GM18868 (cell line): ENCODE measurements around the gene NADK.
"Not testable (repeated sequence)": the region's sequence is repeated elsewhere in the genome, so short reads cannot be mapped to it uniquely, and the experiment has no call there.

Source experiments
- ATAC-seq: cut with Tn5 transposase; IDR thresholded peaks from one replicate; pipeline ENCODE4 v1.9.1; 2021; ENCODE audit warnings: mild to moderate bottlenecking, moderate library complexity; ENCODE audit not compliant: unreplicated experiment

The NADK gene

DNA sequence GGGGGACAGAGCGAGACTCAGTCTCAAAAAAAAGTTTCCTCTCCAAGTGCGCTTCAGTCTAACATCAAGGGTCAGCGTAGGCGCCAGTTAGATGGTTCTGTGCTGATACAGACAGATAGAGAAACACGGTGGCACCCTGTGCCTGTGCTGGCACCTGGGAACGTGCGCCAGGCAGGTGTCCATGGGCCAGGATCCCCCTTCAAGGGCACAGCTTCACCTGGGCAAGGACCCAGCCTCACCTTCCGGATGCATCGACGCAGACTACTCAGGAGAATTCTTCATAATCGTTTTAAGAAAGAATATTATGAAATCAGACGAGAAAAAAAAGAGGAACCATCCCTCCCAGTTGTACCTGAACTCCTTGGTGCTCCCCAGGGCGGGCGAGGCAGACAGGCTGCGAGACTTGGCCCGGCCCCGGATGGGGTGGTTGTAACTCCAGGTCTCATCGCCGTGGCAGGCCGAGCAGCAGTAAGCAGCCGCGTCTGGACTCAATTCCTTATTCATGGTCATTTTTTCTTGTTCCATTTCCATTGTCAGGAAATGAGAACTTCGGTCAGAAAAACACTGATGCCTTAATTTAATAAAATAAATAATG is 13.3 kb downstream of the NADK start:
- no peak for ATAC-seq

DNA sequence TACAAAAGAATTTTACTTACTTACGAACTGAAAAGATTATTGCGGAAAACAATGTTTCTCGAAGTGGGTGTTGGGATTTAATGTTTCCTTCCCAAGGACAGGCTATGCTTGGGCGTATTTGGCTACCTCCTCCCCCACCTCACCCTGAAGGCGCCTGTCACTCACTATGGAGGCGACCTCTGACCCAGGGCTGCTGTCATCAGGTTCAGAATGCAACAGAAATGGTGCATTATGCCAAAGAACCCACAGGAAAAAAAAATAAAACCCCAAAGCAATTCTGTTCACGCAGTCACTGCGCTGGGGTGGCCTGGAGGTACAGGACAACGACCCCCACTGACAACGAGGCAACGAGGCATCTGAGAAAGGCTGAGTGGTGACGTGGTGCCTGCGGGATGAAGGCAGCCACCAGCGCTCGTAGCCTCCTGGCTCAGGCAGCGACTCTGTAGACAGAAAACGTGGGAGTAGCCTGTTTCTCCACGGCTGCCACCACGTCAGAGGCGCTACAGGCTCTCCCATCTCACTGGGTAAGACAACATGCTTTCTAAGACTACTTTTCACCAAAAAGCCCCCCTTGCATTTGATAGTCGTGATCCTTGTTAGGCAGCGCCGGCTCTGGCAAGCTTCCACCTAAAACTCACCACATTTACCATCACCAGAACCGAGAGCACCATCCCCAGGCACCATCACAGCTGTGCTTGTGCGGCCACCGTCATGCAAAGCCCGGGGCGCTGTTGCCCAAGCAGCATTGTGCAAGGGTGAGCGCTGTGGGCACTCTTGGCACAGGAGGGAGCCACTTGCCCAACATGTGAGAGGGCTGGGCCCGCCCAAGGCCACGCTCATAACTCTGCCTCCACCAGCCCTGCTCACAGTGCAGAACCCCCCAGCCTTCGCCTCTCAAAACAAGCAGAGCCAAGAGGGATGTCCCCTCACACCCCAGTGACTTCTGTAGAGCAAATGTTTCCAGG is 14.3 kb downstream of the NADK start:
- ATAC-seq, result no peak

DNA sequence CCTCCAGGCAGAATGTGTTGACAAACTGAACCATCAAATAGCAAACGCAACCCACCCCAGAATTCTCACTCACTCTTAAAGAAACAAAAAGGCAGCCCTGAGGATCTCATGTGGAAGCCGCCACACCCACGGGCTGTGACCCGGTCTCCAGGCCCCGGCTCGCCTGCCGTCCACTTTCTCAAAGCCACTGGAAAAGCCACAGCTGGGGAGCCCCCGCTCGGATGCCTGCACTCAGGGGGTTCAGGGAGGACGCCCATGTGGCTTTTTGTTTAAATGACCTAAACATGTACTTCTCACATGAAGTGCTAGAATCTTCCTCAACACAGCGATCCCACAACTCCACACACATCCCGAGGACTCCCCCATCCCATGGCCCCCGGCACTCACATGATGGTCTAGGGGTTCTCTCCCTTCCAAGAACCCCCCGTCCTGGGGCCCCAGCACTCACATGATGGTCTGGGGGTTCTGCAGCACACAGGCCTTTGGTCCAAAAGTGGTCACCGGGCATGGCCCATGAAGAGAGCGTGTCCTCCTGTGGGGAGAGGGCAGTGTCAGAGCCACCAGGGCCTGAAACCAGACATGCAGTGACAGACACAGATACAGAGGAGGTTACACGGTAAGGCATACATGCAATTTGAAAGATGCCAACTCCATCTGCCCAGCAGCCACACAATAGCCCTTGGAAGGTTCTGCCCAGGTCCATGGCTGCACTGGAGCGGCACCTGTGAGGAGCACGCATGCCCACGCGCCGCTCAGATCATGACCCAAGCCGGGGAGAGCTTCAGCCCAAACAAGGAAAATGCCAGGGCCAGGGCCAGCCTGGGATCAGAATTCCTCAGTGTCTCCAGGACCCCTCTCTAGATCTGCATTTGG is 16.5 kb downstream of the NADK start:
- no peak for ATAC-seq

DNA sequence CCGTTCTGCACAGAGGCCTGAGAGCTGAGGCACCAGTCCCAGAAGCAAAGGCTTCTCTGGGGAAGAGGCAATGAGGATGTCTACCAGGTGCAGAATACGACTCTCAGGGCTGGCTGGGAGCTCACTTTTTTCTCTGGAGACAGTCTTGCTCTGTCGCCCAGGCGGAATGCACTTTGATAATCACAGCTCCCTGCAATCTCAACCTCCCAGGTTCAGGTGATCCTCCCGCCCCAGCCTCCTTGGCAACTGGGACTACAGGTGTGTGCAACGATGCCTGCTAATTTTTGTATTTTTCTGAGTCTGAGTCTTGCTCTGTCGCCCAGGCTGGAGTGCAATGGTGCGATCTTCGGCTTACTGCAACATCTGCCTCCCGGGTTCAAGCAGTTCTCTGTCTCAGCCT is 17.6 kb downstream of the NADK start:
- no peak for ATAC-seq

DNA sequence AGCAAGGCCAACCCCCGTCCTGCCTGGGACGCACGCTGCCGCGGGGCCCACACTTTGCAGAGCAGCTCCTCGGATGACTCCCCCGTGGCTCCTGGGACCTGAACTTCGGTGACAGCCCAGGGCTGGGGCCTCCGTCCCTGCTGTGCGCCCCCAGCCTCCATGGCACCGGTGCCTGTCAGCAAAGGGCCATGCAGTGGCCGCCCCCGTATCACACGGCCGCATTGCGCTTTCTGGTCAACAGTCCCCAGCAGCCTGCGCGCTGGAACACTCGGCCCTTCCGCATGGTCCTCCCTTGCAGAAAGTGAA is 18.0 kb downstream of the NADK start:
- no peak for ATAC-seq

DNA sequence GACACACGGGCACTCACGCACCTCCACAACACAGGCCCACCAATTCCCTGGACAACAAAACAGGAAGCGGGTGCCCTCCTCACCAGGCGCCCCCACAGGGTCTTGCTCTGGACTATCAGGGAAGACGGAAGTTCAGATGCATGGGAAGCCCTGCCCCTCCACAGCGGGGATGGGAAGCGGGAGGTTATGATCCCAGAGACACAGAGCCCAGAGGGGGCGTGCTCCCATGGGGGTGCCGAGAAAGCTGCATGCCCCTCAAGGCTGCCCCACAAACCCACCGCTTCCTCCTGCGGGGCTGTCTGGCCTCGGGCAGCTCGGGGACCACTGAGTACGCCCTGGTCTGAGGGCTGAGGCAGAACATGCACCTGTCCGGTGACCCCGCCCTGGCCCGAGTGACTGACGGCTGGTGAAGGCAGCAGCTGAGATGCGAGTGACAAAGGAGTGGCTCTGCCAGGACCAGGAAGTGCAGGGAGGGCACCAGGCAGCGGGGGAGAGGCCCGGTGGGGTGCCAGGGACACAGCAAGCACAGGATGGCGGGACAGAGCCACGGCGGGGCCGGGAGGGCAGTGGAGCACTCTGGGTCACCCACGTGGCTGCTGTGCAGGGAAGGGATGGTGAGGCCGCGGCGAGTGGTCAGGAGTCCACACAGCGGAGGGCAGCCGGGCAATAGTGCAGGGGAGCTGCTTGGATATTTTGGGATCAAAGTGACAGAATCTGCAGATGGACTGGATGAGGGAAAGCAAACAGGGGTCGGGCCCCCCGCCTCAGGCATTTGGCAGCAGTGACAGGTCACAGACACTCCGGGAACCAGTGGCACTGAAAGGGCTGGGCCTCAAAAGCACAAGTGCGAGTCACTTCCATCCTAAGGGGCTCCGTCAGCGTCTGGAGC is 18.6 kb downstream of the NADK start:
- no peak for ATAC-seq

DNA sequence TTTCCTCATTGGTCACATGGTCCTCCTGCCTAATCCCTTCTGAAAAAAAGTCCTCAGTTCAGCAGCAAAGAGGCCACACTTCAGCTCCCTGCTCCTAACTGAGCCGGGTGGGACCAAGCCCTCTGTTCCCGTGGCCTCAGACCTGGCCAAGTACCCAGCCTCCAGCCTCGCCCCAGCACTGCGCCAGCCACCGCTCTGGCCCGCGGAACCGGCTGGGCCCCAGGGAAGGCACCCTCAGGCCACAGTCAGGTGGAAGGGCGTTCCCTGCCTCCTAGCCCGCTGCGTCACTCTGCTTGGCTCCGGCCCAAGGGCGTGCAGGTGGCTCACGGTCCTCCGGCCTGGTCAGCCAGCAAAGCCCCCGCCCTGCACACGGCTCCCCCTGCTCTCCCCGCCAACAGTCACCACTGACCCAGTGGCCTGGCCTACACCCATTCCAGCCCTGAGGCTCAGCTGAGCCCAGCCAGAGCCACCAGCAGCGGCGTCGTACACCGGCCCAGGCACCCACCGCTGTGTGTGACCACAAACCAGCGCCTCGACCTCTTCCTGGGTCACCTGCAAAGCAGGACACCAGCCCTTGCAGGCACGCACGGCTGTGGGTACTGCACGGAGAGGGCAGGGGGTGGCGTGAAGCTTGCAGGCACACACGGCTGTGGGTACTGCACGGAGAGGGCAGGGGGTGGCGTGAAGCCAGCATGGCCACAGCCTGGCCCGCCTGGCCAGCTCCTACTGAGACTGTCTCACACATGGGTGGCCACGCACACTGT is 19.4 kb downstream of the NADK start:
- no peak for ATAC-seq

DNA sequence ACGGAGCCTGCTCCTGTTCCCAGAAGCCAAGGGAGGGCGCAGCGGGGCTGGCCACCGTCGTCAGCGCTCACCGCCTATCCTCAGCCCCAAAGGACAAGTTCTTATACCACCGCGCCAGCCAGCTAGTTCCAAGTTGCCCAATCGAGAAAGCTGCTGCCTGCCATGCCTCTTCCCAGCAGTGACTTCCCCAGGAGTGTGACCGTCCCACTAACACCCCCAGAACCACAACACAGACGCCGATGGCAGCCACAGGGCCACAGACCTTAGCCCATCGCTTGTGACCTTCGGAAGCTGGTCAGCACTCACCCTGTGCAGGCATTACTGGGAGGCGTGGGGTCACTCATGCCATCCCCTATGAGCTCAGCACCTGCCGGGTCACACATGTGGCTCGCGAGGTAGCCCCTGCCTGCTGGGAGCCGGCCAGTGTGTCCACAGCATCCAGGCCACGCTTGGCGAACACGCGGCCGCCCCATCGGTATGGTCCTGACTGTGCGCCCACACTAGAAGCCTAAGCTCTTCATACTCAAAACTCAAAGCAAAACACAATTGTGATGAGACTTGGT is 20.1 kb downstream of the NADK start:
- ATAC-seq, result no peak

DNA sequence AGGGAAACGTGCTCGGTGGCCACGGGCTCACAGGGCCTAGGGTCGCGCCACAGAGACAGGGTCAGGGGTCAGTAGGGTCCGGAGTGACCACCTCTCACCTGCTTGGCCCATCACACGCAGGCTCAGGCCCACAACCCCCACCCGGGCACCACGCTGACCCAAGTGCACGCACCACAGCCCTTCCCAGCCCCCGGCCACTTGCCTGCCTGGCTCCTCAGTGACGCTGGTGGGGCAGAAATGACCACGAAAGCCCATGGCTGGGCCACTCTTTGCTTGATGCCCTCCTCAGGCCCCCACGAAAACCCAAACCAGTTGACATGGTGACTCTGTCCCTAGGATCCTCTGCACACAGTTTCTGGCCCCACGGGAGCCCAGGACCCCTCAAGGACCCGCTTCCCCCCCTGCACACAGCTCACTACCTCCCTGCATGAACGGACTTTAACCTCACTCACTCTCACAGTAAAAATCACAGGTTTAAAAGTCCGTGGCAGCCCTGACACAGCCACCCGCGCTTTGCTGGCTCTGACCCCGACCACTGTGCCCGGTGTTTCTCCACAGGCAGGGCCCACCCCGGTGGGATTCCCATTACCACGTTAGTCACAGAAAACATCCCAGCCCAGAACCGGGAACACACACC is 20.7 kb downstream of the NADK start:
- no peak for ATAC-seq

DNA sequence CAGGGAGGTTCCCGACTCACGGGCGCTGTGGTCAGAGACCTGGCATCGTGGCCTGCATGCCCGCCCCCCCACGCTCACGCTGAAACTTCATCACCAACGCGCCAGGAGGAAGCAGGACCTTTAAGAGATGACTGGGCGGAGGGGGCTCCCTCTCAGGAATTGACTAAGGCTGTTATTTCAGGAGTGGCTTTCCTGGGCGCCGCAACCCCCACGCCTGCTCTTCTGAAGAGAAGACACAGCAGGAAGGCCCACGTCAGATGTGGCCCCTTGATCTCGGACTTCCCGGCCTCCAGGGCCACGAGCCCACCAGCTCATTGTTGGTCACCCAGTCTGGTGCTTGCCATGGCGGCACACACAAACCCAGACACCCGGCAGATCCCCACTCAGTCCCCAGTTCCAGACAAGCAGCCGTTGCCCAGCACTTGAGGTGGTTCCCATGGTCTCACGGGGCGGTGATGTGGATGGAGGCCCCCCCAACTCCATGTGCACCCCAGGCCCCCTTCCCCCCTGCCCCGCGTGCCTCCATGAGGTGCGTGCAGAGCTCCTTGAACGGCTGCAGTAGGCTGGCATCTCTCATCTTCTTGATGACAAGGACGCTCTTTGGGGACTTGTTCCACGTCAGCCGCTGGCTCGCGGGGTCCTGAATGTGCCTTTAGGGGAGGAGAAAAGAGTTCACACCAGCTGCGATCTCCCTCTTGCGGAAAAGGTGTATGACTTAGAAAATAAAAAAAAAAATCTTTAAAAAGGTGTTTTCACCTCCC is 21.4 kb downstream of the NADK start:
- ATAC-seq, result no peak

DNA sequence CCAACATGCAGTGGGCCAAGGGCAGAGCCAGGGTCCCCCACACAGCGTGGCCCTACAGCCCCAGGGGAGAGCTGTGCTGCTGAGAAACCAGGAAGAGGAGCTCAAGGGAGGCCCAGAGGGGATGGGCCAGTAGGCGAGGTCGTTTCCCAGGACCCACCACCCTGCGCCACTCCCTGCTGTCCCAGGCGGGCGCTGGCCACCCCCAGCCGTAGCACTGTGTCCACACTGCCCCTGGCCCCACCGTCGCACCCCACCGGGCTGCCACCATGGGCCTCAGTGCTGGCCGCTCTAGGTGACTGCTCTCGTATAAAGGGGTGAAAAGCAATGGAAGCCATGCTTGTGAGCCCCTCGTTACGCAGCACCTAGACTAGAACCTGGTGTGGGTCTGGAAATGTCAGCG is 22.4 kb downstream of the NADK start:
- ATAC-seq, result no peak

DNA sequence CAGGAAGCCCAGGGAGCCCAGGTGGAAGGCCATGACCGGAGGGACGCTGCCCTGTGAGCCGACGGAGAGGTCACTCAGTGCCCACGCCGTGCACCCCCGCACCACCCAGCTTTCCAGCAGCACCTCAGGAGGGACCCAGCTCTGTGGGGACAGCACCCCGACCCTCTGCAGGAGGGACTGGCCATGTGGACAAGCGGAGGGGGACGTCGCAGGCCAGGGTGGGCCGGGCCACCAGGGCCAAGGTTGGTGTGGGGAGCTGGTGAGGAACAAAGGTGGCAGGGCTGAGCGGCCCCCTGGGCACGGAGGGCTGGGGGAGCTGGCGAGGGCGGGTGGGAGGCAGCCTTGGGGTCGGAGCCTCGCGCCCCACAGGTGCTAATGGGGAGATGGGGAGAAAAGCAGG is 22.8 kb downstream of the NADK start:
- ATAC-seq, result no peak

DNA sequence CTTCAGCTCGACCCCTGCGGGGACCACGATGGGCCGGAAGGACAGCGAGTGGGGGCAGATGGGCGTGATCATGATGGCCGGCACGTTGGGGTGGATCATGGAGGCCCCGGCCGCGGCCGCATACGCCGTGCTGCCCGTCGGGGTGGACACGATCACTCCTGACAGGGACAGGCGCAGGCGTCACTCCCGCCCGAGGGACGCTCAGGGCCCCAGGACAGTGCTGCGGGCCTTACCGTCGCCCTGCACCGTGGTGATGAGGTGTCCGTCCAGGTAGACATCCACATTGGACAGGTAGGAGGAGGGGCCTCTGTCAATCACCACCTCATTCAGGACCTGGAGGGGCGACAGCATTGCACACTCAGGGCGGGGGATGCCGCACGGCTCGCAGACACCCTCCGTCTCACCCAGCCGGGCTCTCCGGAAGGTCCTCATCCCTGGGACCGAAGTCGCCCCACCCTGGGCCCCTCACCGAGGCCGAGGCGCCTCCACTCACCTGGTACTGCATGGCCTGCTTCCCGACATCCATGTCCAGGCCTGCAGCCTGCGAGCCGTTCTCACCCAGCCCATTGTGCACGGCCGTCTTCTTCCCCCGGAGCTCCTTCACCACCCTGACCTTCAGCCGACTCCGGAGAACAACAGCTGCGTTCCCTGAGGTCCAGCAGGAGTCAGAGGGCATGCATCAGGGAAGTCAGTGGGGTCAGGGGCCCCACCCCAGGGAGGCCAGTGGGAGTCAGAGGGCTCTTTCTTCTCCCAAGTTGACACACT is 24.0 kb downstream of the NADK start:
- ATAC-seq, result no peak

DNA sequence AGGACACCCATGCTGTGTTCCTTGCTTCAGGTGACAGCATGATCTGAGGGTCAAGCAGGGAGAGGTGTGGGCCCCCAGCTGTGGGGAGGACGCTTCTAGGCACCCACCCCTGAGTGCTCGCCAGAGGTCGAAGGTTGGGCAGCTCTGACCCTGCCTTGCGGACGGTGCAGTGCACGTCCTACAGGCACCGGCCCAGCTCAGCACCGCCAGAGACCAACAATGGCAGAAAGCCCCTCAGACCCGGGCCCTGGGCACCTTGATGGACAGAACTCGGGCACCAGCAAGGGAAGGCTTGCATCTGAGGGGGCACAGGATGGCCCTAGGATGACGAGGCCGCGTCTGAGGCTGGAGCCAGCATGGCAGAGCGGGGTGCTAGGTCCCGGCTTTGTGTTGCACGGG is 24.7 kb downstream of the NADK start:
- no peak for ATAC-seq

DNA sequence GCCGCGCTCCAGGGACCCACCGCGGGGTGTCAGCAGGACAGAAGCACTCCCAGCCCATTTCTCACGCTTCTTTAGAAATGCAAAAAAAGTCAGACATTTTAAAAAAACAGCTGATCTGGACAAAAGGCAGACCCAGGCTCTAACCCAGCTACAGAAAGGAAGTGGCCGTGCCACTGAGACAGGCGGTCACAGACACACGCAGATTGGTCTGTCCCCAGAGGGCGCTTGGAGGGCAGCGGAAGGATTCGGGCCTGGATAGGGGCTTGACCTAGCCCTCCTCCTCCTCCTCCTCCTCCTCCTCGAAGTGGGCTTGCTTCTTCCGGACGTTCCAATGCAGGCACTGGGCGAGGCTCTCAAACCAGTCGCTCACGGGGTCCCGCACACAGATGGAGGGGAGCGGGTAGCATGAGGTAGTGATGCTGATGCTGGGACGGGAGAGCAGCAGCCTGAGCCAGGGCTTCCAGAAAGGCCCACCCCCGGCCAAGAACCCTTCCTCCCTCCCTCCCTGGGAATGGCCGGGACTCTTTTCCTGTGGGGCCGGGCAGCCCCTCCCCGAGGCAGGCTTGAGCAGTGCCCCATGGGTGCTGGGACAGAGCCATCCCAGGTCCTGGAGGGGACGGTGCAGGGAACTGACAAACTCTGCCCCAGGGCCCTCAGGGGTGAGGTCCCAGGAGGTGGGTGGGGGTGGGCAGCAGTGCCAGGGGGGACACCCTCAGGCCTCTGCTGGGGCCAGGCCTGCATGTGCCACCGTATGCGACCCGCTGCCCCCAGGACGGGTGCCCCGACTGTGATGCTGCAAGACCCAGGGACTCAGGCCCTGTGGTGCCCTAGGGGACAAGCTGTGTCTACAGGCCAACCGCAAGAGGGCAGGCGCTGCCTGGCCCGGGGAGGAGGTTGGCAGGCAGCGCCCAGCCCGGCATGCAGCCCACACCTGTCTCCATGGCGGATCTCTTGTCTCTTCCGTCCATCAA is 25.3 kb downstream of the NADK start:
- no peak for ATAC-seq

DNA sequence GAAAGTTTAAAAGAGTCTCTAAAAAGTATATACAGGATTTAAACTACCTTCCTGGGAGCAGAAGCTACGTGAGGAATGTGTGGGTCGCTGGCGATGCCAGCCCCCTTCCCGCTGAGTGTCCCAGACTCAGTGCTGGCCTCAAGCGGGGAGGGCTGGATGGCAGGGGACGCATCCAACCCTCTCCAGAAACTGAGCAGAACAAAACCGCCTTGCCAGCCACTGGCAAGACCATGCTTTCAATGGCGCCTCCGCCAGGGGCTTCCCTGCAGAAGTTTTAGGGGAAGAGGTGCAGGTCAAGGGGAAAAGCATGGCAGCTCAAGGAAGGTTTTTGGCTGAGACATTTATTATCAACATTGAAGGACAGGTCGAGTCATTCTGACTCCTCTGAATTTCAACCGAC is 26.1 kb downstream of the NADK start:
- no peak for ATAC-seq

DNA sequence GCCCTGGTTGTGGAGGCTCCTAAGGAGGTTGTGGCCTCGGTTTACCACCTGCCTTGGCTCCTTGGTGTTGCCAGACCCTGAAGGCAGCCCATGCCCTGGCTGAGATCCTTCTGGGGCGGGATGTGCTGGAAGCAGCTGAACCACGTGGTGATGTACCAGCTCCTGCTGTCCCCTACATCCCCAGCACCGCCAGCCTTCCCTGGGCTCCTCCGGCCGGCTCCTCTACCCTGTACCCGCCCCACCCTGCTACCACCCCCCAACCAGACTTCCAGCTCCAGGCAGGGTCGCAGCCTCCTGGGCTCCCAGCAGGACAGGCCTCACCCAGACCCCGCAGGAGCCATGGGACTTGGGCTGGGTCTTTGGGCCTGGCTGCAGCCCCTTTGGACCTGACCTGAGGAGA is 28.3 kb downstream of the NADK start:
- ATAC-seq, result not testable (repeated sequence)
